DND-41 (cell line): ENCODE measurements around the gene FGFR2.

Experiments used
- ATAC-seq: fragments of 200-7000 bp; cut with Tn5 transposase; 3 replicates; pipeline ENCODE4 v1.9.1; 2021; ENCODE audit warnings: low read depth; ENCODE audit not compliant: insufficient read depth
- DNase-seq: peaks from one replicate; pipeline ENCODE4 v3.0.0-alpha.2; 2020
- H2AFZ ChIP-seq: 2 replicates; pipeline ENCODE4 v1.6.0; 2012; ENCODE audit warnings: low read depth, low read length
- H3K27ac ChIP-seq: 2 replicates; pipeline ENCODE4 v1.5.1; 2012; ENCODE audit warnings: low read length, inconsistent platforms
- H3K27me3 ChIP-seq: fragments of 200-600 bp; sonication (generic); 2 replicates; pipeline ENCODE4 v1.6.0; 2012; ENCODE audit warnings: low read length, mild to moderate bottlenecking, inconsistent platforms; ENCODE audit not compliant: insufficient read depth, poor library complexity
- H3K36me3 ChIP-seq: 2 replicates; pipeline ENCODE4 v1.5.1; 2012; ENCODE audit warnings: low read length, inconsistent platforms; ENCODE audit not compliant: insufficient read depth
- H3K4me1 ChIP-seq: 2 replicates; pipeline ENCODE4 v1.5.1; 2012; ENCODE audit warnings: mild to moderate bottlenecking, low read length; ENCODE audit not compliant: insufficient read depth
- H3K4me2 ChIP-seq: 2 replicates; pipeline ENCODE4 v1.6.0; 2012; ENCODE audit warnings: mild to moderate bottlenecking, moderate library complexity, low read length, inconsistent platforms; ENCODE audit not compliant: insufficient read depth
- H3K4me3 ChIP-seq, 2 experiments: fragments of 200-600 bp in 1 of 2; shearing (Covaris generic) in 1 of 2; 2 replicates each; pipeline ENCODE4 v1.5.1; 2012 to 2016; ENCODE audit warnings: inconsistent platforms in 2 of 2, low read length in 2 of 2, mild to moderate bottlenecking in 2 of 2, low read depth in 1 of 2, moderate library complexity in 1 of 2
- H3K79me2 ChIP-seq: 2 replicates; pipeline ENCODE4 v1.6.0; 2012; ENCODE audit warnings: low read length, inconsistent platforms; ENCODE audit not compliant: insufficient read depth
- H3K9ac ChIP-seq: 2 replicates; pipeline ENCODE4 v1.6.0; 2012; ENCODE audit warnings: low read depth, mild to moderate bottlenecking, inconsistent platforms, low read length, moderate library complexity
- H3K9me3 ChIP-seq: 2 replicates; pipeline ENCODE4 v1.5.1; 2012; ENCODE audit warnings: low read length, moderate library complexity, mild to moderate bottlenecking, inconsistent platforms; ENCODE audit not compliant: insufficient read depth, severe bottlenecking
- H4K20me1 ChIP-seq: 2 replicates; pipeline ENCODE4 v1.6.0; 2012; ENCODE audit warnings: low read length; ENCODE audit not compliant: insufficient read depth
- CTCF ChIP-seq: IDR thresholded peaks from 2 replicates; pipeline ENCODE4 v1.5.1; 2012; ENCODE audit warnings: borderline replicate concordance, low read length, moderate library complexity, mild to moderate bottlenecking; ENCODE audit not compliant: poor library complexity, severe bottlenecking; ENCODE audit errors: extremely low read depth
- EZH2 ChIP-seq: IDR thresholded peaks from 3 replicates; pipeline ENCODE4 v1.6.1; 2012; ENCODE audit warnings: borderline replicate concordance, low read depth, mild to moderate bottlenecking, moderate library complexity, low read length, inconsistent platforms; ENCODE audit not compliant: severe bottlenecking

FGFR2 gene

GRCh38 chr10:121510201-121510771, 88.0 kb downstream of the FGFR2 start:
- TF ChIP-seq CTCF (no peak), EZH2 (no peak)
- no peak overlapping the region for H3K27ac ChIP-seq
- H3K4me3 ChIP-seq: no peak overlapping the region
- H3K4me2 ChIP-seq: no peak overlapping the region
- no peaks in the 10 kb centered on the region for H3K36me3 ChIP-seq
- no peaks in the 10 kb centered on the region for H3K4me1 ChIP-seq
- no peaks in the 10 kb centered on the region for H3K27me3 ChIP-seq
- no peaks in the 10 kb centered on the region for H3K79me2 ChIP-seq
- no peaks in the 10 kb centered on the region for H3K9me3 ChIP-seq
- no peaks in the 10 kb centered on the region for H4K20me1 ChIP-seq
- DNase-seq (no peak), ATAC-seq (no peak)
- H3K9ac ChIP-seq: no peak overlapping the region
- H2AFZ ChIP-seq: no peak overlapping the region

- TF ChIP-seq CTCF (no peak), EZH2 (no peak)
- no peak for ATAC-seq
Measured at GRCh38 chr10:121509796-121510195, 88.4 kb downstream of the FGFR2 start.

GRCh38 chr10:121509112-121509511, 89.1 kb downstream of the FGFR2 start:
- Histone ChIP-seq H2AFZ (no peak overlapping the region), H3K4me2 (no peak overlapping the region), H3K36me3 (no peaks in the 10 kb centered on the region), H4K20me1 (no peaks in the 10 kb centered on the region), H3K4me3 (no peak overlapping the region), H3K27me3 (peaks cover 3% of the 10 kb centered on the region), H3K79me2 (no peaks in the 10 kb centered on the region), H3K9me3 (no peaks in the 10 kb centered on the region), H3K9ac (no peak overlapping the region), H3K4me1 (no peaks in the 10 kb centered on the region), H3K27ac (no peak overlapping the region)
- DNase-seq (no peak), ATAC-seq (no peak)
- TF ChIP-seq EZH2 (no peak), CTCF (no peak)

More at GRCh38 chr10:121509796-121510195, 88.4 kb downstream of the FGFR2 start:
- Histone ChIP-seq H3K36me3 (no peaks in the 10 kb centered on the region), H3K4me3 (no peak overlapping the region), H4K20me1 (no peaks in the 10 kb centered on the region), H3K4me2 (no peak overlapping the region), H3K79me2 (no peaks in the 10 kb centered on the region), H3K9ac (no peak overlapping the region), H3K27ac (no peak overlapping the region), H3K4me1 (no peaks in the 10 kb centered on the region), H3K9me3 (no peaks in the 10 kb centered on the region), H3K27me3 (peaks cover 1% of the 10 kb centered on the region), H2AFZ (no peak overlapping the region)
- no peak for DNase-seq
